Measurements from ENCODE around the gene SLK. TPM values are rescaled to one million over a fixed set of nuclear protein-coding genes. Genes with fewer than 3 reads are reported as not detected.

SLK gene
- polyA plus RNA-seq, 2 donors = 34.6 to 37.3 TPM

DNA sequence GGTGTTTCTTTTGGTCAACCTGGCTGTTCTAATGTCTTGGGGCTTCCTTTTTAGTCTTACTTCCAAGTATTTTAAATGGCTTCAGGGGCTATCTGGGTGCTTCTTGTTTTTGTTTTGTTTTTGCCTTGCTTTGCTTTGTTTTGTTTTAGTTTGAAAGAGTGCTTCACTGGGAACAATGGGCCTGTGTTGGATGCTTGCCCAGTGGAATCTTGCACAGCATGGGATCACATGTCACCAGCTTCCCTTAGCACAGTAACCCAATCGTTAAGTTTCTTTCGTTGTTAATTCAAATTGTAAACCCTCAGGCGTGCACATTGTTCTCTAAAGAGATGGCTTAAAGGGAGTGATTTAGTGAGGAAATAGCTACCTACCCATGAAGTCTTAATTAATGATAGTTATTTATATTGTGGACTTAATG, 109.8 kb downstream of the SLK start:
- Histone ChIP-seq H3K27me3 (ENCODE audit: control insufficient read depth in 1 of 2, insufficient read depth in 2 of 2, low read length in 2 of 2) (no peaks in the 10 kb centered on the region), H3K36me3 (ENCODE audit: control insufficient read depth in 2 of 2, insufficient read depth in 2 of 2, low read length in 1 of 2) (peaks cover 0 to 1% of the 10 kb centered on the region in 2 donors), H3K27ac (ENCODE audit: low read depth in 2 of 2, low read length in 1 of 2) (no peak overlapping the region), H3K4me1 (ENCODE audit: control insufficient read depth in 2 of 2, insufficient read depth in 2 of 2, low read length in 1 of 2) (peaks cover 0 to 2% of the 10 kb centered on the region in 2 donors), H3K9me3 (ENCODE audit: control insufficient read depth in 2 of 2, insufficient read depth in 1 of 2, low read depth in 1 of 2, low read length in 1 of 2) (no peaks in the 10 kb centered on the region), H3K4me3 (ENCODE audit: low read depth in 1 of 2, low read length in 2 of 2) (no peak overlapping the region)
- WGBS, 2 donors = 26 to 33% methylated on average over 3 of the region's 3 CpGs

DNA sequence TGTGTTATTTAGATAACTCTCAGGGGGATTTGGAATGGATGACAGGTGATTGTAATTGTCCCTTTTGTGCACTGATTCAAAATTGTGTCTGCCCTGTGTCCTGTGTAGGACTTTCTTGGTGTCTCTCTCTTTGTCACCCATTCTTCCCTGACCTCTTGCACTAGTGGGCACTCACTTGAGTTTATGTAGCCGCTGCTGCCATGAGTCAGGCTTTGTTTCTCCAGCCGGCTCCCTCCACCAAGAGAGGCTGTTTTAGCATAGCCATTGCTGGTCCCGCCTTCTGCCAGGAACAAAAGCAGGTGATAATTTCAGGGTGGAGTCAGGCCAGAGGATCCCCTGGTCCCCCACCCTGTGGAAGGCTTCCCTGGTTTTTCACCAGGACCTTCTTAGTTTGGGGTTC, 110.3 kb downstream of the SLK start:
- Histone ChIP-seq H3K27me3 (ENCODE audit: control insufficient read depth in 1 of 2, insufficient read depth in 2 of 2, low read length in 2 of 2) (no peaks in the 10 kb centered on the region), H3K9me3 (ENCODE audit: control insufficient read depth in 2 of 2, insufficient read depth in 1 of 2, low read depth in 1 of 2, low read length in 1 of 2) (no peaks in the 10 kb centered on the region), H3K4me3 (ENCODE audit: low read depth in 1 of 2, low read length in 2 of 2) (no peak overlapping the region), H3K27ac (ENCODE audit: low read depth in 2 of 2, low read length in 1 of 2) (no peak overlapping the region), H3K36me3 (ENCODE audit: control insufficient read depth in 2 of 2, insufficient read depth in 2 of 2, low read length in 1 of 2) (no peaks in the 10 kb centered on the region), H3K4me1 (ENCODE audit: control insufficient read depth in 2 of 2, insufficient read depth in 2 of 2, low read length in 1 of 2) (peaks cover 0 to 2% of the 10 kb centered on the region in 2 donors)
- WGBS, 2 donors = 57% methylated on average over 3 of the region's 3 CpGs

DNA sequence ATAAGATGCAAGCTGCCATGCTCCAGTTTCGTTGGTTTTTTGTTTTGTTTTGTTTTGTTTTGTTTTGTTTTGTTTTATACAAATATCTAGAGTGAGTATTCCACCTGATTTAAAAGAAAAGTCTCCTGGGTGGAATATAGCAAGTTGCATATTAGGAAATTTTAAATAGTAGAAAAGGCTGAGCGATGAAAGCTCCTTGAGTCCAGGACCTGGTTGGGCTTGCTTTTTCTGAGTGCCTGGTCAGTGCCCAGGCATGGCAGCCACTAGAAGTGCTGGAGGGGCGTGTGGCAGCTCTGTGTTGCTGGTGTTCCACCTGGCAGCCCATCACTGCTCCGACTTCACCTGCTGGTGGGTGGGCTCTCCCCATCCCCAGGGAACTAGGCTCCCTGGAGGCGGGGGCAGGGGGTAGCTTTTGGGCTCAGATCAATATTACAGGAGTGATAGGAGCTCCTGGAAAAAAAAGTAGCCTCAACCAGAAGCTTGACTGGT, 110.8 kb downstream of the SLK start:
- Histone ChIP-seq H3K27ac (ENCODE audit: low read depth in 2 of 2, low read length in 1 of 2) (no peak overlapping the region), H3K9me3 (ENCODE audit: control insufficient read depth in 2 of 2, insufficient read depth in 1 of 2, low read depth in 1 of 2, low read length in 1 of 2) (no peaks in the 10 kb centered on the region), H3K4me3 (ENCODE audit: low read depth in 1 of 2, low read length in 2 of 2) (no peak overlapping the region), H3K4me1 (ENCODE audit: control insufficient read depth in 2 of 2, insufficient read depth in 2 of 2, low read length in 1 of 2) (peaks cover 0 to 2% of the 10 kb centered on the region in 2 donors), H3K36me3 (ENCODE audit: control insufficient read depth in 2 of 2, insufficient read depth in 2 of 2, low read length in 1 of 2) (no peaks in the 10 kb centered on the region), H3K27me3 (ENCODE audit: control insufficient read depth in 1 of 2, insufficient read depth in 2 of 2, low read length in 2 of 2) (no peaks in the 10 kb centered on the region)
- WGBS, 2 donors = 71 to 79% methylated on average over 5 of the region's 5 CpGs

Other genes starting within 250 kb of the SLK start
- 10 to 100 TPM; 14.9 to 34.2 TPM for gene SH3PXD2A, start 111.6 kb upstream of the SLK start, polyA plus RNA-seq
- gene STN1, start 49.0 kb upstream of the SLK start, polyA plus RNA-seq = 10 to 100 TPM; 41.1 to 70.8 TPM
- 10 to 100 TPM; 80.9 to 87.2 TPM for gene COL17A1, start 118.7 kb downstream of the SLK start, polyA plus RNA-seq
- gene SFR1, start 155.0 kb downstream of the SLK start, polyA plus RNA-seq = 1 to 10 TPM; 3.8 to 6.3 TPM

Data from esophagus (tissue), 2 donors.